Fibroblast of peridontal ligament (primary cell): ENCODE measurements around the gene ASMT.
A peak's percentile ranks its signal among the peaks of the same experiment; 100 is the strongest.
"Not testable (repeated sequence)": the region's sequence is repeated elsewhere in the genome, so short reads cannot be mapped to it uniquely, and the experiment has no call there.

Experiments used
- DNase-seq: peaks from one replicate; pipeline ENCODE4 v3.0.0-alpha.2; 2010; ENCODE audit errors: extremely low read depth

Gene ASMT

GRCh38 chrX:1614927-1615326 lies at the start of gene ASMT:
Gene ASMT, plus strand, starts transcription at chrX:1615059. Its CDS starts 141 bp downstream, at chrX:1615200.
- no peak for DNase-seq

- not testable (repeated sequence) for DNase-seq
Observed at GRCh38 chrX:1574181-1574580, 40.7 kb upstream of the ASMT start.

- DNase-seq: no peak
Observed at GRCh38 chrX:1576201-1576992, 38.5 kb upstream of the ASMT start.

GRCh38 chrX:1577845-1578244 lies 37.0 kb upstream of the ASMT start:
- DNase-seq: no peak

GRCh38 chrX:1578511-1579173 lies 36.2 kb upstream of the ASMT start:
- no peak for DNase-seq

GRCh38 chrX:1581132-1581531 lies 33.7 kb upstream of the ASMT start:
- DNase-seq: no peak

GRCh38 chrX:1582686-1583437 lies 32.0 kb upstream of the ASMT start:
- no peak for DNase-seq

GRCh38 chrX:1584237-1585011 lies 30.4 kb upstream of the ASMT start:
- DNase-seq: no peak

- peak; percentile 3 for DNase-seq
Observed at GRCh38 chrX:1587161-1587560, 27.7 kb upstream of the ASMT start.

- no peak for DNase-seq
Observed at GRCh38 chrX:1589356-1590130, 25.3 kb upstream of the ASMT start.

GRCh38 chrX:1591102-1591862 lies 23.6 kb upstream of the ASMT start, which contains the start of gene AKAP17A:
Gene AKAP17A, plus strand, starts transcription at chrX:1591604. Its CDS starts 1,859 bp downstream, at chrX:1593463.
- peak; percentile 87 for DNase-seq

GRCh38 chrX:1591863-1592469 lies 22.9 kb upstream of the ASMT start:
- no peak for DNase-seq

GRCh38 chrX:1592470-1593142 lies 22.3 kb upstream of the ASMT start:
- DNase-seq: peak; percentile 24

- no peak for DNase-seq
Observed at GRCh38 chrX:1593286-1594271, 21.3 kb upstream of the ASMT start.

- DNase-seq: no peak
Observed at GRCh38 chrX:1595711-1596060, 19.2 kb upstream of the ASMT start.

GRCh38 chrX:1596676-1597344 lies 18.0 kb upstream of the ASMT start:
- no peak for DNase-seq

- no peak for DNase-seq
Observed at GRCh38 chrX:1597345-1598020, 17.4 kb upstream of the ASMT start.
